ENCODE measurements around the gene SLC16A7.

Gene SLC16A7

GRCh38 chr12:59700153-59700450 lies 104.3 kb downstream of the SLC16A7 start:
- no peak overlapping the region for H3K4me3 ChIP-seq (ENCODE audit: low read depth, low read length)
- no peak for TF ChIP-seq MAX (IDR thresholded peaks at IDR 0.05; ENCODE audit: low read depth, low read length)
- no peak for TF ChIP-seq POLR2A (IDR thresholded peaks at IDR 0.05; ENCODE audit: extremely low read depth, insufficient read length)
- TF ChIP-seq MYC (IDR thresholded peaks at IDR 0.05; ENCODE audit: low read depth, low read length) = no peak
- no peak for TF ChIP-seq CTCF (IDR thresholded peaks at IDR 0.05; ENCODE audit: low read depth, low read length)

GRCh38 chr12:59708064-59708463 lies 112.2 kb downstream of the SLC16A7 start:
- TF ChIP-seq MYC (IDR thresholded peaks at IDR 0.05; ENCODE audit: low read depth, low read length) = no peak
- no peak for TF ChIP-seq CTCF (IDR thresholded peaks at IDR 0.05; ENCODE audit: low read depth, low read length)
- no peak for TF ChIP-seq POLR2A (IDR thresholded peaks at IDR 0.05; ENCODE audit: extremely low read depth, insufficient read length)
- no peak for TF ChIP-seq MAX (IDR thresholded peaks at IDR 0.05; ENCODE audit: low read depth, low read length)
- no peak for DNase-seq (ENCODE audit: low read depth)

More at GRCh38 chr12:59700153-59700450, 104.3 kb downstream of the SLC16A7 start:
- no peak for DNase-seq (ENCODE audit: low read depth)

GRCh38 chr12:59708484-59708883 lies 112.7 kb downstream of the SLC16A7 start:
- DNase-seq (ENCODE audit: low read depth) = no peak
- no peak overlapping the region for H3K4me3 ChIP-seq (ENCODE audit: low read depth, low read length)
- TF ChIP-seq POLR2A (IDR thresholded peaks at IDR 0.05; ENCODE audit: extremely low read depth, insufficient read length) (no peak), CTCF (IDR thresholded peaks at IDR 0.05; ENCODE audit: low read depth, low read length) (no peak), MYC (IDR thresholded peaks at IDR 0.05; ENCODE audit: low read depth, low read length) (no peak), MAX (IDR thresholded peaks at IDR 0.05; ENCODE audit: low read depth, low read length) (no peak)

More at GRCh38 chr12:59708064-59708463, 112.2 kb downstream of the SLC16A7 start:
- no peak overlapping the region for H3K4me3 ChIP-seq (ENCODE audit: low read depth, low read length)

GRCh38 chr12:59710004-59710628 lies 114.3 kb downstream of the SLC16A7 start:
- H3K4me3 ChIP-seq (ENCODE audit: low read depth, low read length) = no peak overlapping the region
- DNase-seq (ENCODE audit: low read depth) = no peak
- no peak for TF ChIP-seq MYC (IDR thresholded peaks at IDR 0.05; ENCODE audit: low read depth, low read length)
- no peak for TF ChIP-seq CTCF (IDR thresholded peaks at IDR 0.05; ENCODE audit: low read depth, low read length)
- no peak for TF ChIP-seq MAX (IDR thresholded peaks at IDR 0.05; ENCODE audit: low read depth, low read length)
- TF ChIP-seq POLR2A (IDR thresholded peaks at IDR 0.05; ENCODE audit: extremely low read depth, insufficient read length) = no peak

- no peak overlapping the region for H3K4me3 ChIP-seq (ENCODE audit: low read depth, low read length)
- TF ChIP-seq MAX (IDR thresholded peaks at IDR 0.05; ENCODE audit: low read depth, low read length) (no peak), MYC (IDR thresholded peaks at IDR 0.05; ENCODE audit: low read depth, low read length) (no peak), CTCF (IDR thresholded peaks at IDR 0.05; ENCODE audit: low read depth, low read length) (no peak), POLR2A (IDR thresholded peaks at IDR 0.05; ENCODE audit: extremely low read depth, insufficient read length) (no peak)
- no peak for DNase-seq (ENCODE audit: low read depth)
These were observed 115.1 kb downstream of the SLC16A7 start for GRCh38 chr12:59710964-59711363.
